T47D (cell line): Measurements from ENCODE around the gene PLA2G6.

ENCODE experiments used
- DNase-seq, 2 experiments: peaks; one replicate each; pipeline versions ENCODE4 v3.0.0 to v3.0.0-alpha.2; 2011 to 2012; ENCODE audit warnings: low read depth in 1 of 2, low spot score in 1 of 2
- JUND ChIP-seq: IDR thresholded peaks from 2 replicates; pipeline ENCODE4 v1.6.1; 2012; ENCODE audit warnings: low read depth
- in situ Hi-C: cut with HindIII; loops from 2 replicates; pipeline ENCODE4 v1.10.0; 2016; ENCODE audit warnings: low sequenced_read_pairs, low pct_unique_long_range_greater_than_20kb

The PLA2G6 gene

DNA sequence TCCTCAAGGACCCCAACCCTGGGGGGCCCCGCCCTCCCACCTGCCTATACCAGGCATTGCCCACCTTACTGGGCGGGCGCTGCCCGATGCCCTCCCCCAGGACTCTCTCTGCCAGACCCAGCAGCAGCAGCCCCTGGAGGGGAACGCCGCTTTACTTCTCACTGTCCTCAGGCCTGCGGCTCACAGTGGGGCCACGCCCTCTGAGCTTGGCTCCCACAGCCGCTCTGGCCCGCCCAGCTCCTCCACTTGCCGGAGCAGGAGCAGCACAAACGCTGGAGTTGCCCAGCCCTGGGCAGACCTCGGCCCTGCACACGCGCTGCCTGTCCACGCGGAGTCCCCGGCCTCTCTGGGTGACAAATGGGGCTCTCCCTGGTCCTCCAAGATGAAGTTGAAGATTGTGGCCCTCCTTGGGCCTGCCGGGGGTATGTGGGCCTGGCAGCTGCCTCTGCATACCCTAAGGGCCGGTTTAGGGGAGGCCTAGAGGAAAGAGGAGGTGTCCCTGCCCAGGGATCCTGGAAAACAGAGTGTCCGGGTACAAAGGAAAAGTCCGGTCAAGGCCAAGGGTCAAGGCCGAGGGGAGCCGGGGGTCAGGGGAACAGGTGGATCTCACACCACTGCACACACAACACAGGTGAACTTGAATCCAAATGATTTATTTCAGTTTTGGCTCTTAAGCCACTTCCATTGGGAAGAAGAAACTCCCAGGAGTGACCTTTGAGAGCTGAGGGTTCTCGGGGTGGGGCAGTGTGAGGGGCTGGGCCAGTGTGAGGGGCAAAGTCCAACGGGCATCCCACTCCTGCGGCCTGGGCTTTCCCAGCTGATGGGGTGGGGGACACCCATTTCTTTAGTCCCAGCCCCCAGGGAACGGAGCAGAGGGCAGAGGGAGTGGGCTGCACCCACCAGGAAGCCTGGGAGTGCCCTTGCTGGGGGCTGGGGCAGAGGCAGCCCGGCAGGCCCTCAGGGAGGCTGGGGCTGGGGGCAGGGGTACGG is 70.5 kb downstream of the PLA2G6 start:
- TF ChIP-seq JUND, result no peak
- in situ Hi-C loops, result no loop called here
- DNase-seq, result no peak

- no peak for DNase-seq
- in situ Hi-C loops, result no loop called here
- no peak for TF ChIP-seq JUND
Measured at GRCh38 chr22:38110008-38110862, 71.4 kb downstream of the PLA2G6 start, which contains the start of gene BAIAP2L2. Gene BAIAP2L2 (minus strand): TSS chr22:38110684. CDS start chr22:38110525, 159 bp downstream.

DNA sequence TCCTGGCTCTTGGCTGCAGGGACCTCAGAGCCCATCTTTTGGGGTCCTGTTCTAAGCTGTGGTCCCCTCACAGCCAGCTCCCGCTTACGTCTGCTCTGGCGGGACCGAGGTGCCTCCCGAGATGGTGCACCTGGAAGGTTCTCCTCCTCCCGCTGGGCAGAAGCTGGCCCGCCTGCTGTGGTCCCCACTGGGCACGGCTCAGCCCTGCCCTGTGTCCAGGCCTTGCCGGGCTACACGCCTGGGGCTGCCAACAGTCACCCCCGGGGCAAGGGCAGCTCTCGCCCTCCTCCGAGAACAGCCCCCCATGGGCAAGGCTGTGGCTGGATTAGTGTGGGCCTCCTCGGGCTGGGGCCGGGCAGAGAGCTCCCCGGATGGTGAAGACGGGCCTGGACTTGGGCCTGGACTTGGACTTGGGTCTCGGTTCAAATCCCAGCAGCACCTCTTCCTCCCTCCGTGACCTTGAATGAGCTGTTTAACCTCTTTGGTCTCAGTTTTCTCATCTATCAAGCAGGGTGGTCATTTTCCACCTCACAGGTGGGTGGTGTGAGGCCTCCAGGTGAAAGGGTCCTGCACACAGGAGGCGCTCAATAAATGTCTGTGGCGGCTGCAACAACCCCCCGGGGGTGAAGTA is 72.1 kb downstream of the PLA2G6 start:
- no peak for DNase-seq
- in situ Hi-C loops, result no loop called here
- no peak for TF ChIP-seq JUND

GRCh38 chr22:38108561-38109319 is 72.9 kb downstream of the PLA2G6 start:
- TF ChIP-seq JUND, result no peak
- DNase-seq, result no peak
- in situ Hi-C loops, result no loop called here

DNA sequence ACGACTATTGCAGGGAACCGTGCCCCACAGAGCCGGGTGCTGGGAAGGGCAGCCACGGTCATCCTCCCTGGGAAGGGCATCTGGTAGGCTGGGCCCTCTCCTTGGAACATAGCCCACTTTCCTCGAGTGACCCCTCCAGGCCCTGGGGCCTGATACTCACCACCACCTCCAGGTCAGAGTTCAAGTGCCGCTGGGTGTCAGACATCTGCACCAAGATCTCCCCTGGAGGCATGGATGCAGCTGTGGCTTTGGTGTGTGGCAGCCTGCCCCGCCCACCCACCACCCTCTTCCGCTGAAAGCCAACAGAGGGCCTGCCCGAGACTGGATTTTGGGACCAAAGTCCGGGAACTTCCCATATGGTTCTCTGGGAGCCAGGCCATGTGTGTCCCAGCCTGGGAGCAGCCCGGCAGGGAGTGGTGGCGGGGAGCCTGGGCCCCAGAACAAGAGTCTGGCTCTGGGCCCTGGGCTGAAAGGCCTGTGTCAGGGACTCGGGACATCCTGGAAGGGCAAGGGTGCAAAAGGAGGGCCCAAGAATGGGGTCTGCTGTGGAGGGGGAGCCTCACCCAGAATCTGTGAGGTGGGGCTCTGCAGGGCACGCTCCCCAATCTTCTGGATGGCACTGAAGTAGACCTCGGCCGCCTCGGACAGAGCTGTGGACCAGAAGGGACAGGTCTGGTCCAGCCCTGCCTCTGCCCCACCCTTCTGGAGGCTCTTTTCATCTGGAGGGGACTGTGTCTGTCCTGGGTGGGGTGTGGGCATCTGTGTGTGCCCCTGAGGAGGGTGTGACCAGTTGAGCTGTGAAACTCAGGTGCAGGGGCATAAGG is 73.7 kb downstream of the PLA2G6 start:
- DNase-seq, result no peak
- no peak for TF ChIP-seq JUND
- in situ Hi-C loops, result no loop called here

- in situ Hi-C loops, result no loop called here
- no peak for TF ChIP-seq JUND
- DNase-seq, result no peak
Measured at GRCh38 chr22:38106814-38107578, 74.6 kb downstream of the PLA2G6 start.

DNA sequence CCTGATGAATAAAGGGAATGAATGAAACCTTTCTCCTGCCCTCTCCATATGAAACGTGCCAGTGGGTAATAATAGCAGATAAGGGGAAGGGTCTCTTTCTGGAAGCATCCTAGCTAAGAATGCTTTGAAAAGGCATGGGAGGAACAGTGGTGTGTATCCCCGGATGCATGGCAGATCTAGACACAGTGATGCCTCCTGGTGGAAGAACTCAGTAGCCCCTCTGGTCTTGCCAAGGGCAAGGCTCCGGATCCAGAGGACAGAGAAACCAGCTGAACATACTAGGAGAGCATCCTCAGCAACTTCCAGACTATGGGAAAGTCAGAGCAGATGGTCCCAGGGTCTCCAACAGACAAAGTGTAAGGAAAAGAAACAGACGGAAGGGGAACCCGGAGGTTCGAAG is 77.5 kb downstream of the PLA2G6 start:
- no peak for DNase-seq
- TF ChIP-seq JUND, result no peak
- in situ Hi-C loops, result no loop called here

DNA sequence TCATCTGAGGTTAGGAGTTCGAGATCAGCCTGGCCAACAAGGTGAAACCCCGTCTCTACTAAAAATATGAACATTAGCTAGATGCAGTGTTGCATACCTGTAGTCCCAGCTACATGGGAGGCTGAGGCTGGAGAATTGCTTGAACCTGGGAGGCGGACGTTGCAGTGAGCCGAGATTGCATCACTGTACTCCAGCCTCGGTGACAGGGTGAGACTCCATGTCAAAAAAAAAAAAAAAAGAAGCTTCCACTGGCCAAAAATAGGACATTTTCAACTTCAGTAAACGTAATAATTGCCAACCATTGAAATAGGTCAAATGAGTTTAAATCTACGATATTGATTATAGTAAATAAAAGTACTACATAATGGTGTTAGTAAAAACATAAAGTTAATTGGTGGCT is 78.0 kb downstream of the PLA2G6 start:
- TF ChIP-seq JUND, result no peak
- no peak for DNase-seq
- in situ Hi-C loops, result no loop called here

DNA sequence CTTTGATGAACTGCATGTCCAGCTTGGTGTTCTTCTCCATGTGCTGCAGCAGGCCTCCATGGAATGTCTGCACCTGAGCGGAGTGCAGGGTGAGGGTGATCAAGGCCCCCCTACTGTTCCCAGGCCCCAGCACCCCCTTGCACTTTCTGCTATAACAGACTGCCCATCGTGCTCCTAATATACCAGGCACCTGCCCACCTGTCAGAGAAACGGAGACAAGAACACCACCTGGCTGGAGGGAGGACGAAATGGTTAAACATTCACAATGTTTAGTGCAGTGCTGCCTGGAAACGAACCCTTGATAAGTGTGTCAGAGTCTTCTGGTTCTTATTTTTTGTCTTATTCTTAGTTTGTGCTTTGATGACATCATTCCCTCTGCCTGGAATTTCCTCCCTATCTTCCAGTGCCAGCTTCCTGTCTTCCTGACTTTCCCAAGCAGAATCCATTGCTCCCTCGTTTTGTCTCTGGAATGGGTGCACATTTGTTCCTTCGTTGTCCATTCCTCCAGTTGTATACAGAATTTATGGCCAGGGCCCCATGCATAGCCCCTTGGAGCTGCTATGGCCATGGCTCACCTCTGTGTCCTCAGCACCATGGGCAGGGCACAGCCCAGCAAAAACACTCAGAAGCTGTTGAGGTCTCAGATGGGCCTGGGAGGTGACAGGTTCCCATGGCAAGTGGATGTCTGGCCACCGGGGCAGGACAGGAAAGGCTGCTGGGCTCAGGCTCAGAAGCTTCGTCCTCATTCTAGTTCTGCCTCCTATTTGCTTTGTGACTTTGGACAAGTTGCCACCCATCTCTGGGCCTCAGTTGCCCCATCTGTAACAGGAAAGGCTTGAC is 83.0 kb downstream of the PLA2G6 start:
- DNase-seq, result no peak
- TF ChIP-seq JUND, result no peak

More for the DNA sequence above, 83.0 kb downstream of the PLA2G6 start:
- in situ Hi-C loops, result no loop called here
